ENCODE measurements around the gene GABPB2.

Gene GABPB2

DNA sequence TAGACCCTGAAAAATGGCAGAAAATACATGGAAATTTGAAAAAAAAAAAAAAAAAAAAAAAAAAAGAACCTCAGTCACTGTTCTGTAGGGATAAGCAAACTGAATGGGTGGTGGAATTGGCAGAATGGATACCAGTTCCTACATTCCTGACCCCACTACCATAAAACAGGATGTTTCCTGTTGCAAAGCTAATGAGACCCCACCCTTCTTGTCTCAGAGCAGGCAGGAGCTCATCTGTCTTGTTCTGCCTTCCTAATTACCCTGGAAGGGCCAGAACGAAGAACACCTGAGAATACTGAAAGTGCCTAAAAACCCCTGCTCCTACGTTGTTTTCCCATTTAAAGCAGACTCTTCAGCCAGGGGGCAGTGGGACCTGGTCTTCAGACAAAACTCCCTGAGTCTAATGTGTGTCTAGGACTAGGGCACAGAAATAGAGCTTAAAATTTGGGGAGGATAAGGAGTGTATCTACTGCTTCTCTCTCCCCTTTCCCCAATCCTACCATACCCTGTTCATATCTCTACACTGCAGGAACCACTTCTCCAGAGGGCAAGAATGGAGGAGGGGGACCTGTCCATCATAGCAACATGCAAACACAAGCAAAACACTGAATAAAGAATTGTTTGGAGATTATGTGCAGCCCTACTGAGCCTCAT lies 19.1 kb upstream of the GABPB2 start:
- peaks cover 78% of the 10 kb centered on the region for H3K36me3 Mint-ChIP-seq
- peak overlapping the region; percentile 97 for H3K27ac Mint-ChIP-seq
- no peak overlapping the region for H3K4me3 Mint-ChIP-seq

DNA sequence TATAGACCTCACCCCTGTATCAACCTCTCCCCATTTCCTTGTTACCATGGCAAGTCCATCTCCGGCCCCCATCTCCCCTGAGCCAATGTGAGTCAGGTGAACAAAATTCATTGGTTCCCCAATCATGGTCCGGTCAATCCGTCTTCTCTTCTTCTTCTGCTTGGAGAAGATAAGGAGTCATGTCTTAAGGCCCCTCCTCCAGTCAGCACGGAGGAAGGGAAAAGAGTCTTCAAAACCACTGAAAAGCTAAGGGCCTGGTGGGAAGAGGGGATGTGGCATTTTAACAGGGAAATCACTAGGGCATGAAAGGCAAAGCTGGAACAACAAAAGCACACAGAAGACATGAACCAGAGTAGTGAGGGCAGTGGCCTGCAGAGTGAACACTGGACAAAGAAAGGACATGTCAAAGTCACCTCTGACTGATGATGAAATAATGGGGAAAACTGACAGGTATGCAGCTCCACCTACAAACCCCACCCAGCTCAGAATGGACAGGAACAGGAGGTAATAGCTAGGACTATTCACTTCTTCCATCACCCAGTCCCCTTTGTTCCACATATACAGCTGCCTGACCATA lies 15.5 kb upstream of the GABPB2 start:
- Mint-ChIP-seq H3K36me3 (peaks cover 94% of the 10 kb centered on the region), H3K4me3 (peak overlapping the region; percentile 94), H3K27ac (peak overlapping the region; percentile 97), H3K4me1 (peaks cover 52% of the 10 kb centered on the region), H3K9me3 (no peaks in the 10 kb centered on the region)
- DNase-seq (ENCODE audit: low spot score in 2 of 2) = no peak
- no peak for ATAC-seq

More for the DNA sequence above, 19.1 kb upstream of the GABPB2 start:
- ATAC-seq (no peak), DNase-seq (ENCODE audit: low spot score in 2 of 2) (no peak)
- peaks cover 56% of the 10 kb centered on the region for H3K4me1 Mint-ChIP-seq
- no peaks in the 10 kb centered on the region for H3K9me3 Mint-ChIP-seq

DNA sequence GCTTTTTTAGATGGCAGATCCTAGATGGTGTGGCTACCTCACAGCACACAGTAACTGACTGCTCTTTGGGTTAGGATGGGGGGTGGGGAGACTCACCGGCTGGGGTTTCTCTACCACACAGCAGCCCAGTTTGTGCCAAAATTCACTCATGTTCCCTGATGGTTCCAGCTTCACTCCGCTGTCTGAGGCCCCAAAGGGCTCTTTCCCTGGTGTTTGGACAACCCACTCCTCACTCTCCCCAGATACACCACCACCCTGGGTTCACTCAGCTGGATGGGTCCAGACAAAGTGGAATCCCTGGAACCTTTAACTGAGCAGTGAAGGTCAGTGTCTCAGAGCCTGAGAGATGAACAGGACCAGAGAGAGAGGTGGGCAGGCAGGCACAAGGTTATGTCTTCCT lies 15.0 kb upstream of the GABPB2 start:
- H3K4me1 Mint-ChIP-seq = peaks cover 53% of the 10 kb centered on the region
- peak overlapping the region; percentile 97 for H3K27ac Mint-ChIP-seq
- peaks cover 89% of the 10 kb centered on the region for H3K36me3 Mint-ChIP-seq
- no peaks in the 10 kb centered on the region for H3K9me3 Mint-ChIP-seq
- peak overlapping the region; percentile 94 for H3K4me3 Mint-ChIP-seq
- no peak for DNase-seq (ENCODE audit: low spot score in 2 of 2)
- no peak for ATAC-seq

DNA sequence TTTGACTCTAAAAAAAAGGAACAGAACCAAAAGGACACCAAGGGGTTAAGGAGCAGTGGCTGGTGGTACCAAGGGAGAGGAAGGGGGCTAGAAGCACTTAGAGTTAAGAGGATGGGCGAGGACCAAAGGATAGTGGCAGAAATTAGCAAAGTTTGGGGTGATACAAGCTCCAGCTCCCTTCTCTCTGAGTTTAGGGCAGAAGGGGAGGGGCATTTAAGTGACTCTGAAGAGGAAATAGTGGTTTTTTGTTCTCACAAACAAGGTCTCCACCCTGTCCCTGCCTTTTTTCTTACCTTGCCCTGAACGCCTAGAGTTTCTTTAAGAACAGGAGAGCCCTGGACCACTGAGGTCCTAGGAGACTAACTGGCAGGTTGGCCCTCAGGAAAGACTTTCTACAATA lies 14.4 kb upstream of the GABPB2 start:
- Mint-ChIP-seq H3K36me3 (peaks cover 83% of the 10 kb centered on the region), H3K9me3 (no peaks in the 10 kb centered on the region), H3K4me1 (peaks cover 53% of the 10 kb centered on the region), H3K4me3 (peak overlapping the region; percentile 94), H3K27ac (peak overlapping the region; percentile 97)
- no peak for DNase-seq (ENCODE audit: low spot score in 2 of 2)
- ATAC-seq = no peak

DNA sequence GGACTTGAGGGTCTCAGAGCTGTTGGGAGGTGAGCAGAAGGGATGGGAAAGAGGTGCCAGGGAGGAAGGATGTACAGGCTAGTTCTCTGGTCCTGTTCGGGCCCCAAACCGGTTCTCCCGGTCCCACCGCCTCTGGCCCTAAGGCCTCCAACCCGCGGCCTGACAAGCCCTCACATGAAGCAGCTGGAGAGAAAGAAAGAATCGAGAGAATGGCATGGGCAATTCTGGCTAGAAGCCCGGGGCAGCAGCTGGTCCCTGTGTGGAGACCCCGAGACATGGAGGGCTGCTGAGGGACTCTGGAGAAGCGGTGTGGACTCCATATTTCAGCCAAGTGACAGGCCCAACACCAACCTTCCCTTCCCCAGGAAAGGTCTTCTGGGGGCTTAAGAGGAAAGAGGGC lies 11.9 kb upstream of the GABPB2 start:
- Mint-ChIP-seq H3K4me1 (peaks cover 53% of the 10 kb centered on the region), H3K4me3 (peak overlapping the region; percentile 94)
- no peak for DNase-seq (ENCODE audit: low spot score in 2 of 2)

DNA sequence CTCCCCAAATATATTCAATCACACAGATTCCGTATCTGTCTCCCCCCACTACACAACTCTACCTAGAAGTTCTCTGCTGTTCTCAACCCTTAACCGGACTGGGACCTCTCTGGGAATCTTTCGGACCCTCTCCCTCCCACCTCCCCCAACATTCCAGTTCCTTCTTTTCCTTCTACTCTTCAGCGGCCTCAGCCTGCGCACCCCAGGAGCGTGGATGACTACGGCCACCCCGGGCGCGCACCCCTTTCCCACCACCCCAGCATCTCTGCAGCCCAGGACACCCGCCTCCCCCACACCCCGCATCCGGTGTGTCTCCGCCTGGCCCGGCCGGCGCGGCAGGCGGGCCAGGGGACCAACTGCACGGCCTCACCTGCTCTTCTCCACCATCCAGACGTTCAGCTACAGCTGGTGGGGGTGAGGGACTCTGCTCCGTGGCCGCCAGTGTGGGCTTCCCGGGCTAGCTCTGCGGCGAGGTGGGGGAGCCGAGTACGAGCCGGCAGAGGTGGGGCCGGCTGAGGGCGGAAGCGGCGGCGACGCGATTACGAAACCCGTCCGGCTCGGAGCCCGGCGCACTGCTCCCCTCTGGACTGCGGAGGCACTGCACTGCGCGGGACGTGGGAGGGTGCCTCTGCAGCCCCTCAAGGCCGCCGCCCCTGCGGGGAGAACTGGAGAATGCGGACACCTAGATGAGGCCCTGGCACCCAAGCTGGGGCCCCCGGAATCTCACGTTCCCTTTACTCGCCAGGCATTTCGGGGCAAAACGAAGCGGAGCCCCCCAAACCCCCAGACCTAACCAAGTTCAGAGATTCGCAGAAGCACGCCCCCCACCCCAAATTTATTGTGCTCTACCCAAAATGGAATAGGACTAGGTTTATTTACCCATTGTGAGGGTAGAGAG lies 11.2 kb upstream of the GABPB2 start, which contains the start of gene CDC42SE1:
TSS of gene CDC42SE1 (minus strand) at position 514 of the 898 bp plus-strand sequence. CDS start 3,892 bp downstream, outside the sequence.
- peaks cover 52% of the 10 kb centered on the region for H3K4me1 Mint-ChIP-seq
- H3K27ac Mint-ChIP-seq = peak within 1 kb of the TSS; percentile 97
- H3K9me3 Mint-ChIP-seq = no peaks in the 10 kb centered on the region
- peak; percentile 77 to 90 for DNase-seq (ENCODE audit: low spot score in 2 of 2)
- ATAC-seq = peak; percentile 89
- H3K4me3 Mint-ChIP-seq = peak within 1 kb of the TSS; percentile 94
- peaks cover 51% of the 10 kb centered on the region for H3K36me3 Mint-ChIP-seq

More for the DNA sequence above, 11.9 kb upstream of the GABPB2 start:
- Mint-ChIP-seq H3K36me3 (peaks cover 58% of the 10 kb centered on the region), H3K27ac (peak overlapping the region; percentile 97), H3K9me3 (no peaks in the 10 kb centered on the region)
- no peak for ATAC-seq

DNA sequence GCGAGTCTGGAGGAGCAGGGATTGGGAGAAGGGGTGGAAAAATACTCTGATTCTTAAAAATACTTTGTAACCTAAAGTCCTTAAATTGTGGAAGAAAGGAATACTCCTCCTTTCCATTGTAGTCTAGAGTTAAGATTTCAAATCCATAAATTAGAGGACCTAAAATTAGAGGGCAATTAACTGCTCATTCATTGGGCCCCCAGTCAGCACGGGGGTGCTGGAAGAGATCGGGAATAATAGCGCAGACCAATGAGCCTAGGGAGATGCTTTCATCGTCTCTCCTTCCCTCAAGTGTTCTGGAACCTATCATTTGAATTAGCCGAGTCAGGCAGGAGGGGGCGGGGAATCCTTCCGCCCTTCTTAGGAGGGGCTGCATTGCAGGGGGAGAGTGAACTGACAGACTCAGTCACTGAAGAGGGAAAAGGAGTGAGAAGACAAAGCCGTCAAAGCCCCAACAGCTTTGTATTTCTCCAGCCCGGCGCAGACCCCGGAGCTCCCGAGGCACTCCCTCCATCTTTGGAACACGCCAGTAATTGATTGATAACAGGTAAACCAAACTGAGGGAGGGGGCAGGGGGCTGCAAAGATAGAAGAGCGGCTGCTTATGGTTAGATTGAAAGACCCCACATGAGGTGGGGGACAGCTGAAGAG lies 10.4 kb upstream of the GABPB2 start, which contains the start of gene MLLT11:
TSS of gene MLLT11 (plus strand) at position 391 of the 650 bp plus-strand sequence. CDS start 6,828 bp downstream, outside the sequence.
- DNase-seq (ENCODE audit: low spot score in 2 of 2) (no peak), ATAC-seq (no peak)
- Mint-ChIP-seq H3K4me3 (peak within 1 kb of the TSS; percentile 94), H3K27ac (peak within 1 kb of the TSS; percentile 97), H3K4me1 (peaks cover 44% of the 10 kb centered on the region), H3K9me3 (no peaks in the 10 kb centered on the region), H3K36me3 (peaks cover 43% of the 10 kb centered on the region)

DNA sequence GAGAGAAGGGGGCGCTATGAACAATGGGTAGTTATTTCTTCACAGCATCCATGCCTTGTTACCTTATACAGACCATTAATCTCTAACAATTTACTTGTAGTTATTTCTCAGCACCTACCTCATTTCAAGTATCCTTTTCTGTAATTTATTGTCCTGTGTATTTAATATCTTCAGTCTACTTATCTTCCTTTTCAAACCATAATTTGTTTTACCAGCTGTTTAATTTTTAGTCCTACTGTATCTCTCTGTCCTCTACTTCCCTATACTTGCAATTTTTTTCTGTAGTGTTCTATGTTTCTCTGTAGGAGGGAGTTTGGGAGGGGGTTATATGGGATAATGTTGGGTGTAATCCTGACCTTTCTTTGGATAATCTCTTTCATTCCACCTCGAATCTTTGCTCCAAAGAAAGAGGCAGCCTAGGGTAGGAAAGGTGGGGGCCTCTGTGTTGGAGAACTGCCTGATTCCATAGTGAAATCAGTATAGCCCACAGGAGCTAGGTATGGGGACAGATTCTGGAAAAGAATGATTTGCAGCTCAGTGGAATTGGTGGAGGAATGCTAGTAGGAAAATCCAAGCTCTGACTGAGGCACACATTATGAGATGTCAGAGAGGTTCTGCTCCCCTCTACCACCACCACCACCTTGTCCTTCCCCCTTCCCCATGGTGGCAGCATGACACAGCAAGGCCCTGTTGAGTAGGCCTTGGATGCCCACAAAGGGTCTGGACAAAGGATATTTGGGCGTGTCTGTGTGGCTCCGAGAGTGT lies 9.7 kb upstream of the GABPB2 start:
- Mint-ChIP-seq H3K4me3 (peak overlapping the region; percentile 94), H3K36me3 (peaks cover 36% of the 10 kb centered on the region), H3K9me3 (no peaks in the 10 kb centered on the region), H3K27ac (peak overlapping the region; percentile 97), H3K4me1 (peaks cover 37% of the 10 kb centered on the region)
- DNase-seq (ENCODE audit: low spot score in 2 of 2) (no peak), ATAC-seq (no peak)

DNA sequence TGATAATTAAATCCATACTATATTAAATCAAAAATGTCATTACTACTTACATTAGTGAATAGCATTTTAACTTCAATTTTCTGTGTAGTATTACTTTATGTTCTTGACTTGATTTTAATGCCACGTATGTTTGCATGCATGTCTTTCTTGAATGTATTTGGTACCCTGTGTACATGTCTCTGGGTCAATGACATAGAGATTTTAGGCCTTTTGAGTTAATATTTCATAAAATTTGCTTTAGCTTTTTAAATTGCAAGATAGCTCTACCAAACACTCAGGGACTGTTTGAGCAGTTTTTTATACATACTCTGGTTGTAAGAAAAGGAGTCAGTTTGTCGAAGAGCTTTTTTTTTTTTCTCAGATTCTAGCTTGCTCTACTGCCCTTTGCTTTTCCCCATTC lies 8.9 kb upstream of the GABPB2 start:
- Mint-ChIP-seq H3K4me1 (peaks cover 28% of the 10 kb centered on the region), H3K27ac (no peak overlapping the region), H3K9me3 (no peaks in the 10 kb centered on the region), H3K36me3 (peaks cover 28% of the 10 kb centered on the region), H3K4me3 (peak overlapping the region; percentile 94)
- DNase-seq (ENCODE audit: low spot score in 2 of 2) = no peak
- no peak for ATAC-seq

DNA sequence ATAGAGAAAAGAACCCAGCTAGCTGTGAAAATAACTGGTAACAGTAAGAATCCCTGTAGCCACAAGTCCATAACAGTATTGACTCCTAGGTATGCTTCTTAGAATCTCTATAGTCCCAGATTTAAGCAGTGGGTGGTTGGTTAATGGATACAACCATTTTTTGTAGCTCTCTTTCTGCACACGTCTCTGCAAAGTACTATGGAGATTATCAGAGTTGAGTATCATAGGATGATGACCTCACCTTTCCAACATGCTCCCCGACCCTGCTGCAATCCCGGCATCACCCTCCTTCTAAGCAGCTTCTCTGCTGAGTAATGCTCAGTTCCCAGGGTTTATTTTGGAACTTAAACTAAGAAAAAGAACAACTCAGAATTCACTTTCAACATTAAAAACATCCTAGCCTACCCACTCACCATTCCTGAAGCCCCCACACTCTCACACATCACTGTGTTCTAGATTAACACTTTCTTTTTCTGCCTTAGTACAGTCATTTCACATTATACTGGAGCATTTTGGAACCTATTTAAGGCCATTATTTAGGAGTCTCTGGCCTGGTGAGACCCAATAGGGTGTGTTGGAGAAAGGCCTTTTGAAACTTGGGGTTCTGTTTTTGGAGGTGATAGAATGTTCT lies 7.7 kb upstream of the GABPB2 start:
- Mint-ChIP-seq H3K4me3 (no peak overlapping the region), H3K9me3 (no peaks in the 10 kb centered on the region), H3K36me3 (peaks cover 16% of the 10 kb centered on the region), H3K4me1 (peaks cover 17% of the 10 kb centered on the region), H3K27ac (no peak overlapping the region)
- ATAC-seq (no peak), DNase-seq (ENCODE audit: low spot score in 2 of 2) (no peak)

DNA sequence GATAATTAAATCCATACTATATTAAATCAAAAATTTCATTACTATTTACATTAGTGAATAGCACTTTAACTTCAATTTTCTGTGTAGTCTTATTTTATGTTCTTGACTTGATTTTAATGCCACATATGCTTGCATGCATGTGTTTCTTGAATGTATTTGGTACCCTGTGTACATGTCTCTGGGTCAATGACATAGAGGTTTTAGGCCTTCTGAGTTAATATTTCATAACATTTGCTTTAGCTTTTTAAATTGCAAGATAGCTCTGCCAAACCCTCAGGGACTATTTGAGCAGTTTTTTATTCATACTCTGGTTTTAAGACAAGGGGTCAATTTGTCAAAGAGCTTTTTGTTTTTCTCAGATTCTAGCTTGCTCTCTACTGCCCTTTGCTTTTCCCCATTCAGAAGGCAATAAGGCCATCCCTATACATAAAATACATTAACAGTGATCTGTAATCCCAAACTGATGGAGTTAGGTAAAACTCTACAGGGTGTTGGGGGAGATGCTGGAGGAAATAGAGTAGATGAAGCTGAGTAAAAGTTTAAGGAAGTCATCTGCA lies 5.4 kb upstream of the GABPB2 start:
- no peak overlapping the region for H3K4me3 Mint-ChIP-seq
- ATAC-seq (no peak), DNase-seq (ENCODE audit: low spot score in 2 of 2) (no peak)
- H3K9me3 Mint-ChIP-seq = no peaks in the 10 kb centered on the region
- peaks cover 4% of the 10 kb centered on the region for H3K4me1 Mint-ChIP-seq
- H3K27ac Mint-ChIP-seq = no peak overlapping the region
- H3K36me3 Mint-ChIP-seq = peaks cover 2% of the 10 kb centered on the region

DNA sequence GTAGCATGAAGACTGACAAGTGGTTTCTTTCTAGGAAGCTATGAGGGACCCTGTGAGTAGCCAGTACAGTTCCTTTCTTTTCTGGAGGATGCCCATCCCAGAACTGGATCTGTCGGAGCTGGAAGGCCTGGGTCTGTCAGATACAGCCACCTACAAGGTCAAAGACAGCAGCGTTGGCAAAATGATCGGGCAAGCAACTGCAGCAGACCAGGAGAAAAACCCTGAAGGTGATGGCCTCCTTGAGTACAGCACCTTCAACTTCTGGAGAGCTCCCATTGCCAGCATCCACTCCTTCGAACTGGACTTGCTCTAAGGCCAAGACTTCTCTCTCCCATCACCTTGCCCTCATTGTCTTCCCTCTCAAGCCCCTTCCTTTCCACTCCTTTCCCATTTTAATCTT lies 3.4 kb upstream of the GABPB2 start:
- H3K4me1 Mint-ChIP-seq = peaks cover 6% of the 10 kb centered on the region
- DNase-seq (ENCODE audit: low spot score in 2 of 2) = no peak
- no peak overlapping the region for H3K27ac Mint-ChIP-seq
- peaks cover 22% of the 10 kb centered on the region for H3K36me3 Mint-ChIP-seq
- no peaks in the 10 kb centered on the region for H3K9me3 Mint-ChIP-seq
- H3K4me3 Mint-ChIP-seq = no peak overlapping the region
- ATAC-seq = no peak

DNA sequence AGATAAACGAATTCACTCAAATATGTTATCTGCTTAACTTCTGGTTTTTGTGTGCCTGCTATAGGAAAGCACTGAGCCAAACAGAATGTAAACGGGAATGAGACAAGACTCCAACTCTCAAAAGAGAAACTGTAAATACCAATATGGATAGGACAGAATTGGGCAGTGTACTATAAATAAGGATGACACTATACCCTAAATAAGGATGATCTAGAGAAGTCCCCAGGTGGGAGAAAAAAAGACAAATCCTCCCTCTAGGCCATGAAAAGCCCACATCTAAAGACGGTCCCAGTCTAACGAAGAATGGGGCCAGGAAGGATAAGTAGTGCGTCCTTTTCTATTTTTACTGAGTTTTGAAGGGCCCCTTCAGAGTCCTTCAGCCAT lies 1.5 kb upstream of the GABPB2 start:
- peaks cover 24% of the 10 kb centered on the region for H3K36me3 Mint-ChIP-seq
- peak overlapping the region; percentile 98 for H3K27ac Mint-ChIP-seq
- H3K4me1 Mint-ChIP-seq = peaks cover 12% of the 10 kb centered on the region
- H3K9me3 Mint-ChIP-seq = no peaks in the 10 kb centered on the region
- ATAC-seq (no peak), DNase-seq (ENCODE audit: low spot score in 2 of 2) (no peak)
- peak overlapping the region; percentile 91 for H3K4me3 Mint-ChIP-seq

DNA sequence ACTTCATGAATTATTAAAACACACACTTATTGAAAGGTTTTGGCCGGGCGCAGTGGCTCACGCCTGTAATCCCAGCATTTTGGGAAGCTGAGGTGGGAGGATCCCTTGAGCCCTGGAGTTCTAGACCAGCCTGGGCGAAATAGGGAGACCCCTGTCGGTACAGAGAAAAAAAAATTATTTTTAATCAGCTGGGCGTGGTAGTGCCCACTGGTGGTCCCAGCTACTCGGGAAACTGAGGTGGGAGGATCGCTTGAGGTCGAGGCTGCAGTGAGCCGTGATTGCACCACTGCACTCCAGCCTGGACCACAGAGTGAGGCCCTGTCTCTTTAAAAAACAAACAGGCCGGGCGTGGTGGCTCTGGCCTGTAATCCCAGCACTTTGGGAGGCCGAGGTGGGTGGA lies 1.7 kb downstream of the GABPB2 start:
- Mint-ChIP-seq H3K4me3 (peak overlapping the region; percentile 91), H3K4me1 (peaks cover 12% of the 10 kb centered on the region), H3K27ac (peak overlapping the region; percentile 98), H3K36me3 (peaks cover 34% of the 10 kb centered on the region), H3K9me3 (no peaks in the 10 kb centered on the region)
- DNase-seq (ENCODE audit: low spot score in 2 of 2) (no peak), ATAC-seq (no peak)

All from stimulated activated effector memory CD8-positive, alpha-beta T cell treated with anti-CD3 and anti-CD28 coated beads, Interleukin-12 subunit alpha, Interleukin-12 subunit beta, amount 100 ng/mL, for 72 hours (primary cell).